Measurements from ENCODE around the gene TMEM250. TPM values are rescaled to one million over a fixed set of nuclear protein-coding genes. Genes with fewer than 3 reads are reported as not detected.

Gene TMEM250
- total and polyA plus RNA-seq, 9 of the 15 experiments (the other 6 are each of a cell fraction or from before 2014, with no cell fraction given): 0.32 to 44.6 (median 12.2) TPM

- Histone ChIP-seq H3K79me2 (ENCODE audit: control insufficient read depth, insufficient read depth, low read length) (peaks cover 8% of the 10 kb centered on the region; the same call in 2 of the 3 replicates), H3K4me1 (replicated peaks in 1 of 2; ENCODE audit: control insufficient read depth in 2 of 2, insufficient read depth in 2 of 2, low read length in 2 of 2) (peaks cover 36 to 86% of the 10 kb centered on the region in 2 experiments), H2AFZ (ENCODE audit: low read depth, low read length) (no peak overlapping the region), H3K4me3 (no peak overlapping the region), H3K27ac (ENCODE audit: extremely low read depth, low read depth, low read length) (no peak overlapping the region), H4K20me1 (replicated peaks; ENCODE audit: control insufficient read depth, insufficient read depth, low read length) (no peaks in the 10 kb centered on the region), H3K4me2 (ENCODE audit: insufficient read depth, low read length) (no peak overlapping the region), H3K36me3 (ENCODE audit: control insufficient read depth, insufficient read depth, low read length) (peaks cover 20% of the 10 kb centered on the region; the same call in 1 of the 3 replicates), H3K9me1 (ENCODE audit: control insufficient read depth, insufficient read depth, low read length) (no peaks in the 10 kb centered on the region), H3K27me3 (ENCODE audit: control insufficient read depth in 2 of 2, insufficient read depth in 2 of 2, low read length in 2 of 2) (no peaks in the 10 kb centered on the region), H3K9me3 (replicated peaks; ENCODE audit: control insufficient read depth, insufficient read depth, low read depth, low read length) (no peaks in the 10 kb centered on the region), H3K9ac (ENCODE audit: insufficient read depth in 1 of 2, low read depth in 2 of 2, low read length in 2 of 2) (peak overlapping the region in 1 of 2 experiments; percentile 86; a peak in 2 of 4 replicates)
- intact Hi-C loops (cut with micrococcal nuclease) (no loop called here), in situ Hi-C loops (cut with MboI) (loop anchor here (5.0 kb wide), 1 partner anchor 130 kb away; no protein-coding TSS in a partner anchor)
- BruUV-seq (replicated peaks): no TSS peak
- WGBS (ENCODE audit: insufficient coverage, low coverage, missing lambda C conversion rate): 80% methylated on average over 11 of the region's 11 CpGs
- DNase-seq (ENCODE audit: extremely low read depth in 1 of 4, low spot score in 3 of 4): no peak
- CTCF ChIA-PET (ENCODE audit: low intra/inter-chr PET ratio): no interaction called here
- POLR2A ChIA-PET: interaction anchor here (0.6 to 1.2 kb wide), 4 partner anchors 9 to 645 kb away, joined by 3 read pairs; partner anchors contain the start of gene UBAC1
- TF ChIP-seq POLR2G (IDR thresholded peaks at IDR 0.05; ENCODE audit: low read depth, low read length): peak; percentile 64; the same call in 1 of the 2 replicates
- TF ChIP-seq ATF1 (CRISPR knock-in tag; IDR thresholded peaks at IDR 0.05): no peak
- TF ChIP-seq ATF1 (tag; IDR thresholded peaks at IDR 0.05): no peak
- FAIRE-seq: no peak
- no peak for ATAC-seq
Measured at GRCh38 chr9:136112541-136112940, 6.1 kb downstream of the TMEM250 start.

- Histone ChIP-seq H3K27ac (ENCODE audit: extremely low read depth, low read depth, low read length) (no peak overlapping the region), H3K79me2 (ENCODE audit: control insufficient read depth, insufficient read depth, low read length) (peaks cover 1% of the 10 kb centered on the region; the same call in 2 of the 3 replicates), H3K4me1 (replicated peaks in 1 of 2; ENCODE audit: control insufficient read depth in 2 of 2, insufficient read depth in 2 of 2, low read length in 2 of 2) (peaks cover 39 to 86% of the 10 kb centered on the region in 2 experiments), H2AFZ (ENCODE audit: low read depth, low read length) (no peak overlapping the region), H4K20me1 (replicated peaks; ENCODE audit: control insufficient read depth, insufficient read depth, low read length) (no peaks in the 10 kb centered on the region), H3K9me1 (ENCODE audit: control insufficient read depth, insufficient read depth, low read length) (no peaks in the 10 kb centered on the region), H3K4me3 (no peak overlapping the region), H3K36me3 (ENCODE audit: control insufficient read depth, insufficient read depth, low read length) (peaks cover 20% of the 10 kb centered on the region; the same call in 1 of the 3 replicates), H3K9me3 (replicated peaks; ENCODE audit: control insufficient read depth, insufficient read depth, low read depth, low read length) (no peaks in the 10 kb centered on the region), H3K27me3 (ENCODE audit: control insufficient read depth in 2 of 2, insufficient read depth in 2 of 2, low read length in 2 of 2) (no peaks in the 10 kb centered on the region), H3K4me2 (ENCODE audit: insufficient read depth, low read length) (no peak overlapping the region), H3K9ac (ENCODE audit: insufficient read depth in 1 of 2, low read depth in 2 of 2, low read length in 2 of 2) (peak overlapping the region in 1 of 2 experiments; percentile 79; a peak in 2 of 4 replicates)
- TF ChIP-seq CBFA2T3 (IDR thresholded peaks at IDR 0.05): no peak
- TF ChIP-seq, protein P1, sequence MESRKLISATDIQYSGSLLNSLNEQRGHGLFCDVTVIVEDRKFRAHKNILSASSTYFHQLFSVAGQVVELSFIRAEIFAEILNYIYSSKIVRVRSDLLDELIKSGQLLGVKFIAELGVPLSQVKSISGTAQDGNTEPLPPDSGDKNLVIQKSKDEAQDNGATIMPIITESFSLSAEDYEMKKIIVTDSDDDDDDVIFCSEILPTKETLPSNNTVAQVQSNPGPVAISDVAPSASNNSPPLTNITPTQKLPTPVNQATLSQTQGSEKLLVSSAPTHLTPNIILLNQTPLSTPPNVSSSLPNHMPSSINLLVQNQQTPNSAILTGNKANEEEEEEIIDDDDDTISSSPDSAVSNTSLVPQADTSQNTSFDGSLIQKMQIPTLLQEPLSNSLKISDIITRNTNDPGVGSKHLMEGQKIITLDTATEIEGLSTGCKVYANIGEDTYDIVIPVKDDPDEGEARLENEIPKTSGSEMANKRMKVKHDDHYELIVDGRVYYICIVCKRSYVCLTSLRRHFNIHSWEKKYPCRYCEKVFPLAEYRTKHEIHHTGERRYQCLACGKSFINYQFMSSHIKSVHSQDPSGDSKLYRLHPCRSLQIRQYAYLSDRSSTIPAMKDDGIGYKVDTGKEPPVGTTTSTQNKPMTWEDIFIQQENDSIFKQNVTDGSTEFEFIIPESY (CRISPR knock-in tag; IDR thresholded peaks at IDR 0.05): peak; percentile 94
- 0 out of 2 replicates have a peak, but pooled peaks have one; percentile 31 for TF ChIP-seq ZBTB7A (IDR thresholded peaks at IDR 0.05; ENCODE audit: borderline replicate concordance, control insufficient read depth, low read depth, low read length)
- peak; percentile 39 for TF ChIP-seq POLR2G (IDR thresholded peaks at IDR 0.05; ENCODE audit: low read depth, low read length)
- peak in 1 of 4 experiments; percentile 40 for DNase-seq (ENCODE audit: extremely low read depth in 1 of 4, low spot score in 3 of 4)
- CTCF ChIA-PET (ENCODE audit: low intra/inter-chr PET ratio): no interaction called here
- BruUV-seq (replicated peaks): no TSS peak
- in situ Hi-C loops (cut with MboI) (loop anchor here (5.0 kb wide), 1 partner anchor 130 kb away; no protein-coding TSS in a partner anchor), intact Hi-C loops (cut with micrococcal nuclease) (no loop called here)
- ATAC-seq: no peak
- POLR2A ChIA-PET: interaction anchor here (0.6 to 3.0 kb wide), 8 partner anchors 9 to 644 kb away, joined by 3 to 9 read pairs (median 3); partner anchors contain the start of gene UBAC1
- no peak for FAIRE-seq
- WGBS (ENCODE audit: insufficient coverage, low coverage, missing lambda C conversion rate): 60% methylated on average over 11 of the region's 16 CpGs
Measured at GRCh38 chr9:136111910-136112309, 6.8 kb downstream of the TMEM250 start.
